ENCODE data around the gene STKLD1.
A peak's percentile ranks its signal among the peaks of the same experiment; 100 is the strongest.
"Not testable (repeated sequence)": the region's sequence is repeated elsewhere in the genome, so short reads cannot be mapped to it uniquely, and the experiment has no call there.

The STKLD1 gene

DNA sequence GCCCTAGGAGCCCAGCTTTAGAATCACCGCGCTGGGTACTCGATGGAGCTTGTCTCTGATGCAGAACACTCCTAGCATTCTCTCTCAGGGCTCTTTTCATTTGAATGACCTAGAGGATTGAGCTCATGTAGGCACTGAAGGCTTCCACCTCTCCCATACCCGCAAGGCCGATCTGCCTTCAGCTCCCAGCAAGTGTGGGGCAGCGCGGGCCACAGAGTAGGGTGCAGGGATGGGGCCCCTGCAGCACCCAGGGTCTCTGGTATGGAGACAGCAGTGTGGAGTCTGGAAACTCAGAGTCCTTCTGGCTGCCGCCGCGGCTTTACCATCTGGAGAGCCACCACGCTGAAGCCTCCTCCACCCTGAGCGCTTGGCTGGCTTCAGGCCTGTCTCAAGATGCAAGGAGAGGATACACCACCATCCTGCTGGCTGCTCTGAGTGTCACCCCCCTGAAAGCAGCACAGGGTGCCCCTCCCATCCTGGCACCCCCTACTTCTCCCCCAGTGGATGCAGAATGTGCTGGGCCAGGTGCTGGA lies 12.9 kb downstream of the STKLD1 start:
- DNase-seq, result no peak

- DNase-seq, result no peak
Measured at GRCh38 chr9:133389562-133389961, 13.4 kb downstream of the STKLD1 start.

- no peak for DNase-seq
Measured at GRCh38 chr9:133390713-133391112, 14.5 kb downstream of the STKLD1 start.

DNA sequence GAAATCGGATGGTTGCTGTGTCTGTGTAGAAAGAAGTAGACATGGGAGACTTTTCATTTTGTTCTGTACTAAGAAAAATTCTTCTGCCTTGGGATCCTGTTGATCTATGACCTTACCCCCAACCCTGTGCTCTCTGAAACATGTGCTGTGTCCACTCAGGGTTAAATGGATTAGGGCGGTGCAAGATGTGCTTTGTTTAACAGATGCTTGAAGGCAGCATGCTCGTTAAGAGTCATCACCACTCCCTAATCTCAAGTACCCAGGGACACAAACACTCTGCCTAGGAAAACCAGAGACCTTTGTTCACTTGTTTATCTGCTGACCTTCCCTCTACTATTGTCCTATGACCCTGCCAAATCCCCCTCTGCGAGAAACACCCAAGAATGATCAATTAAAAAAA lies 15.3 kb downstream of the STKLD1 start:
- not testable (repeated sequence) for DNase-seq

GRCh38 chr9:133392308-133392707 lies 16.1 kb downstream of the STKLD1 start:
- DNase-seq, result not testable (repeated sequence)

DNA sequence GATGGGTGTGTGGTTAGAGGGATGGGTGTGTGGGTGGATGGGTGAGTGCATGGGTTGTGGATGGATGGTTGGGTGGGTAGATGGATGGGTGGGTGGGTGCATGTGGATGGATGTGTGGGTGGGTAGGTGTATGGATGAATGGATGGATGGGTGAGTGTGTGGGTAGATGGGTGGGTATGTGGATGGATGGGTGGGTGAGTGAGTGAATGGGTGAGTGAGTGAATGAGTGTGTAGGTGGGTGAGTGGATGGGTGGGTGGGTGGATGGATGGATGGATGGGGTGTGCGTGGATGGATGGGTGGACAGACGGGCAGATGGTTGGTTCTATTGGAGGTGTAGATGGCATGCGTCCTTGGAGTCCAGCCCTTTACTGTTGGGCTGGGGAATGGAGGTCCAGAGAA lies 17.2 kb downstream of the STKLD1 start:
- DNase-seq, result no peak

DNA sequence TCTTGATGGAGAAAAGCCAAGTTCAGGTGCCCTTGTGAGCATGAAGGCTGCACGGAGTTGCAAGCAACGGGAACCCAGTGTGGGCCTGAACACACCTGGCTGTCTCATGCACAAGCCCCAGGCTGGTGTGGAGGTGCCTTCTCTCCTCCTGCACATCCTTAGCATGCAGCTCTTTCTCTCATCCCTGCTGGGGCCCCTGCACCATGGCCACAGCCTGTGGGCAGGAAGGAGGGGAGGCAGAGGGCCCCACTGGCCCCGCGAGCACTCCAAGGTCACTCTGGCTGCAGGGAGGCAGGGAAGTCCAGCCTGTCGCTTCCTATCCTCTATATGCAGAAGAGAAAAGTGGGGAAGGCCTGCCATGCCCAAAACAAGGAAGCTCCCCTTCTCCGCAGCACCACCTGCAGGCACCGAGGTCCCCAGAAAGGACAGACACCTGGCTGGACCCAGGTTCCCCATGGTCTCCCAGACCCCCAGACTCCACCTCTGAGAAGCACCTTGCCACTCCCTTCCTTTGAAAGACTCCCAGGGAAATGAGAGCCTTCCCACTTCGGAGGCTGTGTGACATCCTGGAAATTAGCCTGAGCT lies 18.6 kb downstream of the STKLD1 start:
- no peak for DNase-seq

GRCh38 chr9:133396952-133397351 lies 20.8 kb downstream of the STKLD1 start:
- DNase-seq, result no peak

DNA sequence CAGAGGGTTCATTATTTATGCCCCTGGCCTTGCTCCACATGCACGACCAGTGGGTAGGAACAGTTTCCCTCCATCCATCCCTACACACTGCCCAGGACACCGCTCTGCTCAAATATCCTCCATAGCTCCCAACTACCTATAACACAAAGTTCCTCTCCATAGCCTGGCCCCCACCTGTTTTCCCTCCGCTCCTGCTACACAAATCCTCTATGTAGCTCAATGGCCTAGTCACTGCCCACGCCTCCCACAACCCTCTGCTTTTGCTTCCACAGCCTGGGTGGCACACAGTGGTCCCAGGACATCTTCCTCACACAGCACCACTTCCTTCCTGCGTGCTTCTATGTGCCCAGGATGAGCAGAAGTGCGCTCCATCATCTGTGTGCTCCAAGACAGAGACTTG lies 21.2 kb downstream of the STKLD1 start:
- no peak for DNase-seq

GRCh38 chr9:133397895-133398294 lies 21.7 kb downstream of the STKLD1 start:
- no peak for DNase-seq

- DNase-seq, result no peak
Measured at GRCh38 chr9:133400292-133400691, 24.1 kb downstream of the STKLD1 start.

- no peak for DNase-seq
Measured at GRCh38 chr9:133401588-133401987, 25.4 kb downstream of the STKLD1 start.

- DNase-seq, result no peak
Measured at GRCh38 chr9:133402689-133403088, 26.5 kb downstream of the STKLD1 start.

DNA sequence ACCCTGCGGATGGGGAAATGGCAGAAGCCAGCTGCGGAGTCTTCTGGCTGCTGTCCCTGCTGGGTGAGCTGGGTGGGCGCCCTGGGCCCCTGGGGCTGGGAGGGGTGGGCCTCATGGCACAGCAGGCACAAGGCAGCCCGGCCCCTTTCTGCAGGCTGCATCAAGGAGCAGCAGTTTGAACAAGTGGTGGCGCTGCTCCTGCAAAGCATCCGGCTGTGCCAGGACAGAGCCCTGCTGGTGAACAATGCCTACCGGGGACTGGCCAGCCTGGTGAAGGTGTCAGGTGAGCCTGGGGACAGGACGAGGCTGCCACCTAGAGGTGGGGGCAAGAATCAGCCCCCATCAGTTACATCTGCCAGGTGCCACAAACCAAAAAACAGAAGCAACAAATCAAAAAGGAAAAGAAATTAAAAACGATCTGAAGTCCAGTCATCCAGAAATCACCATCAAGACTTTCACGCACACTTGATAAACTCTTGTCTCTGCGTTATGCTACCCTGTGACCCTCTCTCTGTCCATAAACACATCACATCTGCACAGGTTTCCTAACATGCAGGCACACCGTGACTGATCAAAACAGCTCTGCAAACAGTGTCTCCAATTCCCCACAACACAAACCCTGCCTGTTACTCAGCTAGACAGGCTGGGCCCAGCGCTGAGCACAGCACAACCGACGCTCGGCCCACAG lies 27.7 kb downstream of the STKLD1 start:
- no peak for DNase-seq

DNA sequence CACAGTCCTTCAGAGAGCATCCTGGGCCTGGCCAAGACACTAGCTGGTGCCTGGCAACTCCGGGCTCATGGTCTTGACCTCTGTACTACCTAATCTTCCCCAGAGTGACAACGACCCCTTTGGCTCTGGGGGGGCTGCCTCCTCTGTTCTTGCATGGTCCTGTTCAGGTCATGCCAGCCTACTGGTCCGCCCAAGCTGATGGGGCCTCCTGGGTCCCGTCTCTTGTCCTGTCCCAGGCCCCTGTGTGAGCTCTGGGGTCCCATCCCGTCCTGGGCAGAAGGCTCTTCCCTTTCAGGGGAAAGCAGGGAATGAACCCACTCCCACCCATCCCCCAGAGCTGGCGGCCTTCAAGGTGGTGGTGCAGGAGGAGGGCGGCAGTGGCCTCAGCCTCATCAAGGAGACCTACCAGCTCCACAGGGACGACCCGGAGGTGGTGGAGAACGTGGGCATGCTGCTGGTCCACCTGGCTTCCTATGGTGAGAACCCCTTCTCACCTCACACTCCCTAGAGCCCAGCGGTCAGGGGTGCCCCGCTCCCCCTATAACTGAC lies 28.4 kb downstream of the STKLD1 start:
- no peak for DNase-seq

- DNase-seq, result no peak
Measured at GRCh38 chr9:133405508-133406438, 29.6 kb downstream of the STKLD1 start.

DNA sequence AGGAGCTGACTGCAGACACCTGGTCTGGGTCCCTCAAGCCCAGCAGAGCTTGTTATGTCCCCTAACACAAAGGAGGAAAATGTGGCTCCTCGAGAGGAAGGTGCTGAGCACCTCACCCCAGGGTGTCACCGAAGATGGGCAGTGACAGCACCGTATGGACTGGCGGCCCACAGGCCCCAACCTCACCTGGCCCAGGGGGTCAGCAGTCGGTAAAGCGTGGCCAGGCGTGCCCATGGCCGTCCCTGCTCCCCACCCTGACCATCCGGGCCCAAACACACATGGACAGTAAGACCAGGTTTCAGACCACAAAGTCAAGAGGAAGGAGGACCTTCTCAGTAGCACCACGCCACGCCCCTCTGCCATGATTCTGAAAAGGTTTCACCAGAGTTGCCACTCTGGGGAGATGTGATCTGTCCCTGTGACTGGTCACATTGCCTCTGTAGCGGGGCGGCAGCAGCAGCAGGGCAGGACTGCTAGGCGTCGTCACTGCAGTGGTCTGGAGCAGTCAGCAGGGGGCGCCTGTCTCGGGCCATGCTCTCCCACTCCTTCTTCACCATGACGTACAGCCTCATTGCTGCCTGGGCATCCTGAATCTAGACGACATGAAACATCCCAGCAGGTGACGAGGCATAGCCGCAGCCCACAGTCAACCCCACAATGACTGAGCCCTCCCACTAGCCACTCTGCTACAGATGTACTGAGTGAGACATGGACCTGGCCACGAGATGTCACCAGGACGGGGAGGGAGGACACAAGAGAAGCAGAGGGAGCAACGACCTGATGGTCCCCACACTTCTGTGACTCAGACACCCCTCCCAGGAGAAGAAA lies 30.5 kb downstream of the STKLD1 start:
- DNase-seq, result peak; percentile 17

- no peak for DNase-seq
Measured at GRCh38 chr9:133408042-133408441, 31.9 kb downstream of the STKLD1 start.

DNA sequence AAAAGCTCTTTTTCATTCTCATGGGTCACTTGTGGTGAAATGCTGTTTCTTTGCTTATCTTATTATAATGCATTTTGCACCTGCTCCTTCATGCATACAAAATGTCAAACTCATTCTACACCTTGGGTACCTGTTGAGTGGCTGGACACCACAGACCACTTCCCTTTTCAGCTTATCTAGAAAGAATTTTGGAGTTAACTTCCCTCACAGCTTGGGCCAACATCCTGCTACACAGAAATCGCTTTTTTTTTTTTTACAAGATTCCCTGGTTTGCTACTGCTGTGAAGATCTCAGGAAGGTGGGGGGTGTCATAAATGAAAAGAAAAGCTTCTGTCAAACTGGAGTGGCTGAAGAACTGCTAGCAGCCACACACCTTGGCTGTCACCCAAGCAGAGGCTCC lies 39.0 kb downstream of the STKLD1 start:
- DNase-seq, result no peak

DNA sequence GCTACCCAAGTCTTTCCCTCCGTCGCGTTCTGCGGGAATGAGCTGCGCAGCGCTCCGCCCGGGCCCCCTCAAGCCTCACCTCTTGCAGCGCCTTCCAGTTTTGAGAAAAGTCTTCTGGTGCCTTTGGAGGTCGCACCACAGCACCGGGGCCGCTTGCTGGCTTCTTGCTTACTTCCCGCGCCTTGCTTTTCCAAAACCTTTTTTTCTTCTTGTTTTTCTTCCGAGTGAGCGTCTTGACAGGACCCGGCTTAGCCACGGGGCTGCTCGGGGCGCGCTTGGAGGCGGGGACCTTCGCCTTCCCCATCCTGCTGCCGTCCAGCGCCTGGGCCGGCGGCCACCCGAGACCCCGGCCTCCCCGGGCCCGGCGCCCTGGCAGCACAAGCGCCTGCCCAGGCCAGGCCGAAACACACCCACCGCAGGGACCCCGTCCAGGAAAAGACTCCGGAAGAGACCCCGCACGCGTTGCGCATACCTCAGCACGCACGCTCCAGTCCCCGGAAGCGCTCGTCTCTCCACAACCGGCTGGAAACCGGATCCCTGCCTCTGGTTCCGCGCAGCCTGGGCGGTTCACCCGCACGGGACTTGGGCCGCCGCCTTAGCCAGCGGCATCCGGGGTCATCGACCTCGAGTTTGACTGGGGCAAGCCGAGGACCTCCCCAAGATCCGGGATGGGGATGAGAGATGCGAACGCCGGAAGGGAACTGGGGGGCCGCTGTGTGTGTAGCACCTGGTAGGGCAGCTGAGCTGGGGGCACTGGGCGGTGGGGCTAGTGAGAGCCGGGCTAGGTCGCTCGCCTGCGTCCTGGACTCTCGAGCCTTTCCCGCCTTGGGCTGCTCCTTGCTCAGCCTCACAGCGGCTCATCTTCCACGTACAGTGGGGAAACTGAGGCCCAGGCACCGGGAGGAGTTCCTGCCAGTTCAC lies 41.6 kb downstream of the STKLD1 start, which contains the start of gene REXO4:
Gene REXO4 (minus strand): TSS at position 470 of the 921 bp plus-strand sequence. CDS start 166 bp downstream, at position 304.
- peak; percentile 46 for DNase-seq

- no peak for DNase-seq
Measured at GRCh38 chr9:133419005-133419404, 42.8 kb downstream of the STKLD1 start.

Measured in GF-D8 (cell line).